GM12878 (cell line): ENCODE measurements around the gene C2orf68. TPM values are rescaled to one million over a fixed set of nuclear protein-coding genes. Genes with fewer than 3 reads are reported as not detected.
A peak's percentile ranks its signal among the peaks of the same experiment; 100 is the strongest.

ENCODE experiments used
- BACH1 ChIP-seq: fragments of 450-650 bp; IDR thresholded peaks from 2 replicates; pipeline ENCODE4 v1.6.1; 2017; ENCODE audit warnings: mild to moderate bottlenecking, borderline replicate concordance
- BCLAF1 ChIP-seq: fragments of 450-650 bp; IDR thresholded peaks from 2 replicates; pipeline ENCODE4 v1.6.1; 2017; ENCODE audit warnings: antibody characterized with exemption, mild to moderate bottlenecking, moderate library complexity
- CBX5 ChIP-seq: sonication (generic); IDR thresholded peaks from 2 replicates; pipeline ENCODE4 v1.6.1; 2016; ENCODE audit warnings: low read depth, moderate library complexity, mild to moderate bottlenecking, inconsistent platforms
- KAT2A ChIP-seq: conservative IDR thresholded peaks from 2 replicates; pipeline ENCODE4 v1.6.1; 2011; ENCODE audit warnings: low read depth, low read length; ENCODE audit not compliant: control insufficient read depth
- MEF2B ChIP-seq: fragments of 450-650 bp; IDR thresholded peaks from 2 replicates; pipeline ENCODE4 v1.6.1; 2018; ENCODE audit warnings: mild to moderate bottlenecking, moderate library complexity; ENCODE audit not compliant: partially characterized antibody, poor library complexity, severe bottlenecking
- MYB ChIP-seq: fragments of 150-350 bp; IDR thresholded peaks from 2 replicates; pipeline ENCODE4 v1.6.1; 2014; ENCODE audit warnings: mild to moderate bottlenecking, low read depth, low read length, borderline replicate concordance
- NFYA ChIP-seq: IDR thresholded peaks from 2 replicates; pipeline ENCODE4 v1.6.1; 2011; ENCODE audit warnings: low read depth, mild to moderate bottlenecking, low read length, improper control_type of control experiment, borderline replicate concordance
- PKNOX1 ChIP-seq: fragments of 450-650 bp; IDR thresholded peaks from 2 replicates; pipeline ENCODE4 v1.6.1; 2016; ENCODE audit warnings: mild to moderate bottlenecking
- RFX5 ChIP-seq: IDR thresholded peaks from 2 replicates; pipeline ENCODE4 v1.6.1; 2011; ENCODE audit warnings: low read depth, low read length, improper control_type of control experiment
- RUNX3 ChIP-seq: IDR thresholded peaks from 2 replicates; pipeline ENCODE4 v1.6.1; 2012; ENCODE audit warnings: low read length, inconsistent platforms
- TCF3 ChIP-seq: IDR thresholded peaks from 2 replicates; pipeline ENCODE4 v1.6.1; 2012; ENCODE audit warnings: low read depth, mild to moderate bottlenecking, low read length, borderline replicate concordance; ENCODE audit not compliant: insufficient read depth
- YBX1 ChIP-seq: fragments of 450-650 bp; IDR thresholded peaks from 2 replicates; pipeline ENCODE4 v1.6.1; 2016; ENCODE audit warnings: antibody characterized with exemption
- ZBTB4 ChIP-seq: fragments of 450-650 bp; formaldehyde crosslinking; IDR thresholded peaks from 2 replicates; pipeline ENCODE4 v1.4.0; 2022; ENCODE audit warnings: mild to moderate bottlenecking, moderate library complexity
- ZNF24 ChIP-seq: fragments of 450-650 bp; IDR thresholded peaks from 2 replicates; pipeline ENCODE4 v1.6.1; 2017; ENCODE audit warnings: antibody characterized with exemption, mild to moderate bottlenecking
- ZNF384 ChIP-seq: IDR thresholded peaks from 2 replicates; pipeline ENCODE4 v1.6.1; 2012; ENCODE audit warnings: low read depth, mild to moderate bottlenecking, low read length, improper control_type of control experiment, borderline replicate concordance
- polyA plus RNA-seq, 11 experiments: library from polyadenylated mRNA; depleted of rRNA in 4 of 11; unstranded in 6 of 11; stranded (reverse) in 5 of 11; fragments of >200 nt; fragmentation: Nextera tagmentation in 4 of 11; fragmentation: Illumina TruSeq in 1 of 11; extraction: Ambion mirVana in 4 of 11; extraction: Trizol in 1 of 11; gene quantifications; 1 replicate in 1 of 11; 2 replicates in 10 of 11; pipeline versions ENCODE4 v1.2.1 to v1.2.3, GENCODE V29; 2011 to 2016; ENCODE audit warnings: inconsistent platforms in 2 of 11, missing spikeins in 2 of 11, low read depth in 1 of 11
- total RNA-seq, 4 experiments: library from RNA; depleted of rRNA in 3 of 4; stranded (reverse); fragments of >200 nt in 3 of 4; fragmentation: Illumina TruSeq in 1 of 4; extraction: Trizol in 1 of 4; gene quantifications; 2 replicates each; pipeline versions ENCODE4 v1.2.1 to v1.2.3, GENCODE V29; 2013 to 2021

Gene C2orf68
- total and polyA plus RNA-seq, 10 of the 15 experiments (the other 5 are each of a cell fraction or from before 2014, with no cell fraction given), result 12.7 to 56.1 (median 28.4) TPM

GRCh38 chr2:85642725-85643124 lies 30.9 kb upstream of the C2orf68 start (continued):
- TF ChIP-seq MEF2B (no peak), BACH1 (no peak), TCF3 (no peak), RUNX3 (peak; percentile 28; the same call in 1 of the 2 replicates), ZNF384 (no peak), RFX5 (no peak), YBX1 (no peak), BCLAF1 (no peak), ZNF24 (0 out of 2 replicates have a peak, but pooled peaks have one; percentile 13), NFYA (no peak), CBX5 (no peak), PKNOX1 (no peak), KAT2A (no peak), ZBTB4 (CRISPR knock-in tag) (no peak), MYB (no peak)
- TF ChIP-seq, all 136 proteins: peak for 8
